ENCODE measurements around the gene MFSD2B.

DNA sequence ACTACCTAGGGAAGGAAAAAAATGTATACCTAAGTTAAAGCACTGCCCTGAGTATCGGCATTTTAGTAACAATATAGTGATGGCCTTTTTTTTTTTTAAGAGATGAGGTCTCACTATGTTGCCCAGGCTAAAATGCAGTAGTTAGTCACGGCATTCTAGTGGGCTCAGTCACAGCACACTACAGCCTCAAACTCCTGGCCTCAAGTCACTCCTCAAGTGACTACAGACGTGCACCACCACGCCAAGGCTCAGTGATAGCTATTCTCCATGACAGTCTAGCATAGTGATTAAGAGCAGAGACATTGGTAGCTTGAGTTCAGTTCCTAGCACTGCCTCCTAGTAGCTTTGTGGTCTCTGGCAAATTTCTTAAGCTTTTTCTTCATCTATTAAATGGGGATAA lies 42.0 kb upstream of the MFSD2B start:
- TF ChIP-seq POLR2AphosphoS5 (IDR thresholded peaks at IDR 0.05; ENCODE audit: insufficient read depth in 1 of 2, low read depth in 1 of 2): no peak
- TF ChIP-seq POLR2A (IDR thresholded peaks at IDR 0.05): no peak
- TF ChIP-seq, protein P1, sequence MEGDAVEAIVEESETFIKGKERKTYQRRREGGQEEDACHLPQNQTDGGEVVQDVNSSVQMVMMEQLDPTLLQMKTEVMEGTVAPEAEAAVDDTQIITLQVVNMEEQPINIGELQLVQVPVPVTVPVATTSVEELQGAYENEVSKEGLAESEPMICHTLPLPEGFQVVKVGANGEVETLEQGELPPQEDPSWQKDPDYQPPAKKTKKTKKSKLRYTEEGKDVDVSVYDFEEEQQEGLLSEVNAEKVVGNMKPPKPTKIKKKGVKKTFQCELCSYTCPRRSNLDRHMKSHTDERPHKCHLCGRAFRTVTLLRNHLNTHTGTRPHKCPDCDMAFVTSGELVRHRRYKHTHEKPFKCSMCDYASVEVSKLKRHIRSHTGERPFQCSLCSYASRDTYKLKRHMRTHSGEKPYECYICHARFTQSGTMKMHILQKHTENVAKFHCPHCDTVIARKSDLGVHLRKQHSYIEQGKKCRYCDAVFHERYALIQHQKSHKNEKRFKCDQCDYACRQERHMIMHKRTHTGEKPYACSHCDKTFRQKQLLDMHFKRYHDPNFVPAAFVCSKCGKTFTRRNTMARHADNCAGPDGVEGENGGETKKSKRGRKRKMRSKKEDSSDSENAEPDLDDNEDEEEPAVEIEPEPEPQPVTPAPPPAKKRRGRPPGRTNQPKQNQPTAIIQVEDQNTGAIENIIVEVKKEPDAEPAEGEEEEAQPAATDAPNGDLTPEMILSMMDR (IDR thresholded peaks at IDR 0.05): no peak
